ENCODE results near the gene APOL6.
"Not testable (repeated sequence)": the region's sequence is repeated elsewhere in the genome, so short reads cannot be mapped to it uniquely, and the experiment has no call there.

APOL6 gene

DNA sequence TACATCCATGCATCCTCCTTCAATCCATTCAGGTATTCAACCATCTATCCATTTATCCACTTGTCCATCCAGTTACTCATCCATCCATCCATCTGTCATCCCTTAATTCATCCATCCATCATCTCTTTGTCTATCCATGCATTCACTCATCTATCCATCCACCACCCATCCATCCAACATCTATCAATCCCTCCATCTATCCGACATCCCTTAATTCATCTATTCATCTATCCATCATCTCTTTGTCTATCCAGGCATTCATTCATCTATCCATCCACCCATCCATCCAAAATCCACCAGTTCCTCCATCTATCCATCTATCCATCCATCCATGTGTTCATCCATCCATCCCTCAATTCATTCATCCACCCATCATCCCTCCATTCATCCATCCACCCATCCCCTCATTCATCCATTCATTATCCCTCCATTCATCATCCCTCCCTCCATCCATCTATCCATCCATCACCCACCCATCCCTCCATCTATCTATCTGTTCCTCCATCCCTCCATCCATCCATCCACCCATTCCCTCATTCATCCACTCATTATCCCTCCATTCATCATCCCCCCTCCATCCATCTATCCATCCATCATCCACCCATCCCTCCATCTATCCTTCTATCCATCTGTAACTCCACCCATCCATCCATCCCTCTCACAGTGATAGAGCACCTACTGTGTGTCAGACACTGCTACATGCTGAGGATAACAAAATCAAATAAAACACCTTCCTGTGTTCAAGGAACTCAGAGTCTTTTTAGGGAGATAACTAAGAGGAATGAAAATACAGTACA, 29.6 kb upstream of the APOL6 start:
- no peak for DNase-seq (ENCODE audit: low read depth)

DNA sequence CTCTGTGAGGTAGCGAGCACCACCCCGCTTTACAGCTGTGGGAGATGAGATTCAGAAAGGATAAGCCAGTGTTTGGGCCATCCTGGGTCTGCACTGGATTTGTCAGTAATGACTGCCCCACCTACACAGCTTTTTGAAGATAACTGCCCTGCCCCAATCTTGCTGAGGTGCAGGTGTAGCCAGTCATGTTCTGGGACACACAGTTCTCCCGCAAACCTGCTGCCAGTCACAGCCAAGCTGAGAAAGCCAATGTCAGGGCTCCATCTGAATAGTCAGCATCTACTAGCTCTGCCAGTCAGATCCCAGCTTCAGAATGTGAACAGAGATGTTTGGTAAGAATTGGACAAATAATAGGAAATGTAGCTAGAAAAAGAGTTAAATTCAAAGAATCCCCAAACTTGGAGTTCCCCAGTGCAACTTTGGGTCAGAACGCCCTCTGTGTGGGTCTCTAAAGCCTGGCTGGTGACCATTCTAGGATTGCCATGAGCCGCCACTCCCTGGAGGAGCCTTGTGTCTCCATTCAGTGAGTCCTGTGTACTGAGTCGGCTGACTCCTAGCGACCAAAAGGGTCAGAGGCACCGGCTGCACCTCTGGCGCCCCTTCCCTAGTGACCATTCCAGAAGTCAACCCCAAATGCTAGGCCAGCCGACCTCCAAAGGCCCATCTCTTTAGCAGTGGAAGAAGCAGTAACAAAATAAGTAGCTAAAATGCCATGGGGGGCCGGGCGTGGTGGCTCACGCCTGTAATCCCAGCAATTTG, 28.7 kb upstream of the APOL6 start:
- no peak for DNase-seq (ENCODE audit: low read depth)

GRCh38 chr22:35620624-35621251, 27.5 kb upstream of the APOL6 start:
- DNase-seq (ENCODE audit: low read depth) = no peak

DNA sequence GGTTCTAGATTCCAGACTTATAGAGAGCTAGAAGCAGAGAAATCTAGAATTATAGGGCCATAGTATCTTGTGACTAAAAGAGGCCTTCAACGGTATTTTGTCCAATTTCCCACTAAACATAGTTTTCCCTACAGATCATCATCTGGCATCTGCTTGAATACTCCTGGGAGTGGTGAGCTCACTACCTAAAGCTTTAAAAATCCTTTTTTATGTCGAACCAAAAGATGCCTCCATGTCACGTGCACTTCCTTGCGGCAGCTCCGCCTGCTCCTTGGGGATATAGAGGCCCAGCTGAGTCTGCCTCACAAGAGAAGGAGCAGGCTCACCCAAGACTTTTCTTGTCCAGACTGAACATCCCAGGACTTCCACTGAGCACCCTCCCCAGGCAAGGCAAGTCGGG, 26.8 kb upstream of the APOL6 start:
- no peak for DNase-seq (ENCODE audit: low read depth)

DNA sequence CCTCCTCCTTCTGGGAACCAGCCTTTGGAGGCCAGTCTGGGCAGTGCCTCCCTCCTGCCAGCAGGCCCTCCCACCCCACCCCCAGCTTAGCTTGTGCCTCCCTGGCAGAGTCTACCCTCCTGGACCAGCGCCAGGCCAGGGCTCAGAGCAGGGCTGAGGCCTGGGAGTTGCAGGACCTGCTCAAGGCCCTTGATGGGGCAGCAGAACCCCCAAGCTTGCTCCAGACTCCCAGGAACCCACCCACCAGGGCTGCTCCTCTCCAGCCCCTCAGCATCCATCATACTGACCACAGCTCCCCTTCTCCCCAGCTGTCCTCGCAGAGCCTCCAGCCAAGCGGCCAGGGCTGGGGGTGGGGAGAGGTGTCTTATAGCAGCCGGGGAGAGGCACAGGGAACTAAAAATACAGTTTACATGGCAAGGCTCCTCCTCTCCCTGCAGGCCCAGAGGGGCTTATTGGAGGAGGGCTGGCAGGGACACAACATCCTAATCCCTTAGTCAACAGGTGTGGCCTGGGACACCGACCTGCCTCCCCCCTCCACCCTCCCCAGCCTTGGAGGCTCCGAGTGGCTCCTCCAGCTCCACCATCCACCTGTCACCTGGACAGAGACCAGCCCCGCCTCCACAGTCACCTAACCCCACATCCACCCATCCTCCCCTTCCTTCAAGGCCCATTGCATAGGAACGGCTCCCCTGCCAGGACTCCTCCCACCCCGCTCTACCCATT, 25.9 kb upstream of the APOL6 start:
- no peak for DNase-seq (ENCODE audit: low read depth)

DNA sequence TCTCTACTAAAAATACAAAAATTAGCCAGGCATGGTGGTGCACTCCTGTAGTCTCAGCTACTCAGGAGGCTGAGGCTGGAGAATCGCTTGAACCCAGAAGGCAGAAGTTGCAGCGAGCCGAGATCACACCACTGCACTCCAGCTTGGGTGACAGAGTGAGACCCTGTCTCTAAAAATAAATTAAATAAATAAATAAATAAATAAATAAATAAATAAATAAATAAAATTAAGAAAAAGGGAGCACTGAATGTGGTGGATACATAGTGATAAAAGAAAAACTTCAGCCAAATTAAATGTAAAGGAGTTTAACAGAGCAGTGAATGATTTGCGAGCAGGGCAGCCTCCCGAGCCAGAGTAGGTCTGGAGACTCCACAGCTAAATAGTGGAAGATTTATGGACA, 24.4 kb upstream of the APOL6 start:
- DNase-seq (ENCODE audit: low read depth) = not testable (repeated sequence)

- DNase-seq (ENCODE audit: low read depth) = no peak
These were observed 23.7 kb upstream of the APOL6 start for GRCh38 chr22:35624547-35624946.

DNA sequence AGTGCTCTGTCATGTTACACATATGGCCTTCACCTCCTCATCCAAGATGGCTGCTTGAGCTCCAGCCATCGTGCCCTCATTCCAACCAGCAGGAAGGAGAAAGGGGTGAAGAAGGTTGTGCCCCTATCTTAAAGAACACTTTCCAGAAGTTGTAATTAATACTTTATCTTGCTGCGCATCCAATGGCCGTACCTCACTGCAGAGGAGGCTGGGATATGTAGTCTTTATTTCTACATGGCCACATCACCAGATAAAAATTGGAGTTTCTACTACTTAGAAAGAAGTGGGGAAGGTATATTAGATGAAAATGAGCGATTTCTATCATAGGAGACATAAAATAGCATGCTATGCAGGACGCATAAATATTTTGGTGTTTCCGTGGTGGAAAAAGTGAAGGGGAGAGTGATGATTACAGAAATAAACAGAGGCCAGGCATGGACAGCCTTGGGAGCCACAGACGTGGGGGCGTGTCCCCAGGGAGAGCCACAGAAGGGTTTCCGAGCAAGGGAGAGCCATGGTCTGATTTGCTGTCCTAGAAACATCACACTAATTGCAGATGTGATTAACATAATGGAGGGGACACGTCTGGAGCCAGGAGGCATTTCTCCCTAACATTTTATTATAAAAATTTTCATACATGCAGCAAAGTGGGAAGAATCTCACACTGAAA, 22.3 kb upstream of the APOL6 start:
- DNase-seq (ENCODE audit: low read depth) = no peak

DNA sequence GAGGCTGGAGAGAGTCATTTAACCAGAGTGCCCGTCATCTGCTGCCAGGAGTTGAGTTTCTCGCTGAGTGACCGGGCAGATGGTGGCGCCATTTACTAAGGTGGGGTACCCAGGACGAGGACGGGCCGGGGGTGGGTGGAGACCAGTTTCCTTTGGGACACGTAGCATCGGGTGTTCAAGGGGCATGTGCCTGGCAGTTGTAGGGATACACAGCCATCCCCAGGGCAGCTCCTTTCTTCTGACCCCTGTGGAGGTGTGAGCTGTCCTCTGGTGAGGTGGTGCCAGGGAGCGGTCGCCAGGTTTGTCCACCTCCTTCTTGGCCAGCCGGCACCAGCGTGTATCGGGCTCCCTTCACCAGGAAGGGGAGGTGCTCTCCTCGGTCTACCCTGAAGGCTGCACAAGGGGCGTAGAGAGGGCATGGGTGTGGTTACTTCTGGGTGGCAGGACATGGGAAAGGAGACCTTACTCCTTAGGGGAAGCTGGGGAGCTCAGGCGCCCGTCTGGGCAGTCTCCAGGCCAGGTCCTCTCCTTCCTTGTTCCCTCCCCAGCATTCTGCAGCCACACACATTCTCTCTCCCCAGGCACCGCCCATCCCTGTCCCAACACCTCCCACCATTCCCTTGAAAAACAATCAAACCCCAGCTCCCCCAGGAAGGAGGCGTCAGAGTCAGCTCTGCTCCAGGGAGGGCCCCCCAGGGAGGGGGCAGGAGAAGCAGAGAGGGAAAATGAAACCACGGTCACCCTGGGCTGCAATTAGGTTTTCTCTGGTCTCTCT, 20.8 kb upstream of the APOL6 start:
- DNase-seq (ENCODE audit: low read depth) = no peak

- DNase-seq (ENCODE audit: low read depth) = no peak
These were observed 19.5 kb upstream of the APOL6 start for GRCh38 chr22:35628732-35629131.

DNA sequence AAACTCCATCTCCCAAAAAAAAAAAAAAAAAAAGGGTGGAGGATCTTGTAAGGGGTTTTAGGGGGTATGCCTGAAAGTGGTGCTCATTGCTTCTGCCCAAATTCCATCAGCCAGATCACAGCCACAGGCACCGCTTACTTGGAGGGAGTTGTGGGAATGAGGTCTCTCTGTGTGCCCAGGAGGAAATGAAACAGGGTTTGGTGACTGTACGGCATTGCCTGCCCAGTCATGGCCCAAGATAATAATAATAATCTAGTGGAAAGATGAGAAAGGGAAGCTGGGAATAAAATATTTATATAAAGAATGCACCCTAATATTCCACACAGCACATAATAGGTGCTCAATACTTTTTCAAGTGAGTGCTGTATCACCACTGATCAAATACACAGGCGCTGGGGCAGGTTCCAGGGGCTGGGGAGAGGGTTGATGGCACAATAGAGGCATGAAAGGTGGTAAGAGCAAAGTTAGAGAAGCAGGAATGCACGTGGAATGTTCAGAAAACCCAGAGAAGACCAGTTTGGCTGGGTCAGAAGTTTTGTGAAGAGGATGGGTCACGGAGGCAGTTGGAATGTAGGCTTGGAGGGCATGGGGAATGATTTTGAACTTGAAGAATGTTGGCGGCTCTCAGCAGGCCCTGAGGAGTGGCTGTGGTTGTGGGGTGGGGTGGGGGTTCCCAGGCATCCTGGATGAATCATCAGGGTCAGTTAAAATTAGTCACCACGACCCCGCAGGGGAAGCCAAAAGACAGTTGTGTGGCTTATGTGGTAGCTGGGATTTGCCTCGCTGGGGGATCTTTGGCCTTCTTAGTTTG, 18.6 kb upstream of the APOL6 start:
- DNase-seq (ENCODE audit: low read depth) = no peak

DNA sequence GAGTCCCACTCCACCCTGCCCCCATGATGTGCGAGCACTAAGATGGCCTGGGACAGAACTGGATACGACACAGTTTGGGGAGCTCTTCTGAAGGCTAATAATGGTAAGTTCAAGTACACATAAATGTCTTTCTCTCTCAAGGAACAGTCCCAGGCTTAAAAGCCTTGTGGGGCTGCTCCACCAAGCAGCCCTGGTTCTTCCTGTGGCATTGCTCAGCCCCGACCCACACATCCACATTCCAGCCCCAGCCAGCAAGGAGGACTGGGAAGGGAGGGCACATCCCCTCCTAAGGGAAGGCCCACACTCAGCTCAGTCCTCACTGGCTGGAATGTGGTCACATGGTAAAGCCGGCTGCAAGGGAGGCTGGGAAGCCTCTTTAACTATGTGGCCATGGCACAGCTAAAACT, 17.9 kb upstream of the APOL6 start:
- DNase-seq (ENCODE audit: low read depth) = no peak

DNA sequence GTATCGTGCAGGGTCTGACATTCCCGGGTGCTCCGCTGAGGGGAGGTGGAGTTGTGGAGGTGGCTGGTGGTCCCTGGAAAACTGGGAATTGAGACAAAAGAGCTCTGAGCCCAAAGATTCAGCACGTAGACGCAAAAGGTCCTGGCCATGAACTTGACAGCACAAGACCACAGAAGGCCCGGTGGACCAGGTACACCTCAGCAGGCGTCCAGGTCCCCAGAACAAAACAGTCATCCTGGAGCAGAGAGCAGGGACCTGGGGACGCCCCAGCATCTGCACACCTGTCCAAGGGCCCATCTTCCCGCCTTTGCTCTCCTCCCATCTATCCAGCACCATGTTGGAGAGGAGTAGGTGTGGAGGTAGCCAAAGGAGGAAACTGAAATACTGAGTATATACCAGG, 17.4 kb upstream of the APOL6 start:
- no peak for DNase-seq (ENCODE audit: low read depth)

DNA sequence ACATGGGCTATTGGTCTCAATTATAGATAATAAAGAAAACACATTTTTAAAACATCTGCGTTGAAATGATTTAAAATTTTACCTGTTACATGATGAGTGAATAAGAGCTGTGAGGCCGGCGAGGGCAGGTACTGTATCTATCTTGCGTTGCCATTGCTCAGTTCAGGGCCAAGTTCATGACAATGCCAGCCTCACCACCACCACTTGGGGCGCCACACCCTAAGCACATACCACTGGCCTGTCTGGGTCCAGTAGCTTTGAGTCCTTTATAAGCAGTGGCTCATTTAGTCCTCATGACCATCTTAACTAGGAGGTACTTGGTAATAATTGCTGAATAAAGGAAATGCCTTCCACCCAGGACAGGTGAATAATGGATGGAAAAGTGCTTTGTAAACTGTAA, 16.6 kb upstream of the APOL6 start:
- DNase-seq (ENCODE audit: low read depth) = no peak

- no peak for DNase-seq (ENCODE audit: low read depth)
These were observed 15.3 kb upstream of the APOL6 start for GRCh38 chr22:35632935-35633334.

DNA sequence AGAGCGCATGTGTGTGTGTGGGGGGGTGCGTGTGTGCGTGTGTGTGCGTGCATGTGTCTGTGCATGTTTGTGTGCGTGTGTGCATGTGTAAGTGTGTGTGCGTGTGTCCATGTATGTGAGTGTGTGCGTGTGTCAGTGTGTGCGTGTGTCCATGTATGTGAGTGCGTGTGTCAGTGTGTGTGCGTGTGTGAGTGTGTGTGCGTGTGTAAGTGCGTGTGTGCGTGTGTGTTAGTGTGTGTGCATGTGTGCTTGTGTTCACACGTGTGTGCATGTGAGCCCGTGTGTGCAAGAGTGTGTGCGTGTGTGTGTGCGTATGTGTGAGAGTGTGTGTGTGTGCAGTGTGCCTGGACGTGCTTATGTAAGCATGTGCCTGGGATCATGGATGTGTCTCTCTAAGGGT, 14.7 kb upstream of the APOL6 start:
- DNase-seq (ENCODE audit: low read depth) = no peak

DNA sequence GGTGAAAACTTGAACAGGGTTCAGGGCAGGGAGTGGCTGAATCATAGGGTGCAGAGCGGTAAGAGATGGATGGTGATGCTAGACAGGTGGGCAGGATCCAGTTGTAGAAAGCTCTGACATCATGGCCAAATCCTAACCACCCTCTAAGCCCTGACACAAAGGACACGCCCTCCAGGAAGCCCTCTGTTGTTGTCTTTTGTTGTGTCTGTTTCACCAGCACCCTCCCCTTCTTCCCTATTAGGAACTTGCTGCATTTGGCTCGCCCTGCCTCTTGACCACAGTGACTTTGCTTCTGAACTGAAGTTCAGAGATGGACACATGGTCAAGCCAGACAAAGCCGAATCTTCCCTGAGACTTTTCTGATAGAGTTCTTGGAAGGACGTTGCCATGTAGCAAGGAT, 14.2 kb upstream of the APOL6 start:
- no peak for DNase-seq (ENCODE audit: low read depth)

- no peak for DNase-seq (ENCODE audit: low read depth)
These were observed 13.2 kb upstream of the APOL6 start for GRCh38 chr22:35634943-35635540.

- DNase-seq (ENCODE audit: low read depth) = no peak
These were observed 11.0 kb upstream of the APOL6 start for GRCh38 chr22:35637254-35637653.

- DNase-seq (ENCODE audit: low read depth) = no peak
These were observed 10.2 kb upstream of the APOL6 start for GRCh38 chr22:35638001-35638400.

Data from stimulated activated CD8-positive, alpha-beta memory T cell treated with anti-CD3 and anti-CD28 coated beads, Interleukin-15, amount 100 ng/mL, for 24 hours (primary cell).